Type B pancreatic cell (in vitro differentiated cells): ENCODE measurements around the gene SHROOM3. TPM values are rescaled to one million over a fixed set of nuclear protein-coding genes. Genes with fewer than 3 reads are reported as not detected.

Experiments
- DNase-seq: peaks from one replicate; pipeline ENCODE4 v3.0.0; 2021; ENCODE audit warnings: mixed read lengths; ENCODE audit not compliant: unreplicated experiment; ENCODE audit errors: extremely low spot score
- H3K27ac Mint-ChIP-seq: 2 replicates; pipeline ENCODE4 v1.8.0; 2021; ENCODE audit warnings: mild to moderate bottlenecking, mixed read lengths
- H3K27me3 Mint-ChIP-seq: 2 replicates; pipeline ENCODE4 v1.8.0; 2021; ENCODE audit warnings: mixed read lengths
- H3K36me3 Mint-ChIP-seq: 2 replicates; pipeline ENCODE4 v1.8.0; 2021; ENCODE audit warnings: mixed read lengths
- H3K4me1 Mint-ChIP-seq: one replicate; pipeline ENCODE4 v1.8.0; 2021; ENCODE audit warnings: mixed read lengths; ENCODE audit not compliant: unreplicated experiment
- H3K4me3 Mint-ChIP-seq: 2 replicates; pipeline ENCODE4 v1.8.0; 2021; ENCODE audit warnings: mild to moderate bottlenecking, mixed read lengths
- H3K9me3 Mint-ChIP-seq: 2 replicates; pipeline ENCODE4 v1.8.0; 2021; ENCODE audit warnings: mixed read lengths
- total RNA-seq: library from RNA; stranded (reverse); gene quantifications from 2 replicates; pipeline ENCODE4 v1.2.1, GENCODE V29; 2021; ENCODE audit warnings: low replicate concordance
- TF ChIP-seq, protein P1 (sequence below): fragments of 200-600 bp; sonication (generic); conservative IDR thresholded peaks from 2 replicates; pipeline ENCODE4 v1.5.0; 2021; ENCODE audit warnings: antibody characterized with exemption, mild to moderate bottlenecking

SHROOM3 gene
- total RNA-seq, 1 donor from 2014 or later: 38.6 TPM

DNA sequence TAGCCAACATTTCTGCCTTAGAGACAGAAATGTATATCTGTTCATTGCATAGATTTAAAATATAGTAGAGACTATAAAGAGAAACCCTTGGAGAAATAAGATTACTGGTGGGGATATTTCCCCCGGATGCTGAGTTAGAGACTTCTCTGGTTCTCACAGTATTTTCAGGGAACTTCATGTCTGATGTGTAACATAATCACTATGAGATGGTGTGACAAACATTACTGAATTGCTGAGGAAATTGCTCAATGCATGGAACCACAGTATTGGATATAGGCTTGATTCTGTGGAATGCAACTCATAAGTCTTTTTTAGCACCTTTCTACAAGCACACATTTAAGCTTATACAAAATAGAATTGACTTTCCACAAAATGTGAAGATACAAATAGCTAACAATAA lies 310.2 kb downstream of the SHROOM3 start:
- Mint-ChIP-seq H3K4me1 (peaks cover 37% of the 10 kb centered on the region), H3K27ac (no peak overlapping the region), H3K36me3 (peaks cover 22% of the 10 kb centered on the region), H3K27me3 (no peaks in the 10 kb centered on the region), H3K4me3 (no peak overlapping the region), H3K9me3 (no peaks in the 10 kb centered on the region)
- no peak for DNase-seq
- TF ChIP-seq, protein P1, sequence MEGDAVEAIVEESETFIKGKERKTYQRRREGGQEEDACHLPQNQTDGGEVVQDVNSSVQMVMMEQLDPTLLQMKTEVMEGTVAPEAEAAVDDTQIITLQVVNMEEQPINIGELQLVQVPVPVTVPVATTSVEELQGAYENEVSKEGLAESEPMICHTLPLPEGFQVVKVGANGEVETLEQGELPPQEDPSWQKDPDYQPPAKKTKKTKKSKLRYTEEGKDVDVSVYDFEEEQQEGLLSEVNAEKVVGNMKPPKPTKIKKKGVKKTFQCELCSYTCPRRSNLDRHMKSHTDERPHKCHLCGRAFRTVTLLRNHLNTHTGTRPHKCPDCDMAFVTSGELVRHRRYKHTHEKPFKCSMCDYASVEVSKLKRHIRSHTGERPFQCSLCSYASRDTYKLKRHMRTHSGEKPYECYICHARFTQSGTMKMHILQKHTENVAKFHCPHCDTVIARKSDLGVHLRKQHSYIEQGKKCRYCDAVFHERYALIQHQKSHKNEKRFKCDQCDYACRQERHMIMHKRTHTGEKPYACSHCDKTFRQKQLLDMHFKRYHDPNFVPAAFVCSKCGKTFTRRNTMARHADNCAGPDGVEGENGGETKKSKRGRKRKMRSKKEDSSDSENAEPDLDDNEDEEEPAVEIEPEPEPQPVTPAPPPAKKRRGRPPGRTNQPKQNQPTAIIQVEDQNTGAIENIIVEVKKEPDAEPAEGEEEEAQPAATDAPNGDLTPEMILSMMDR: no peak

DNA sequence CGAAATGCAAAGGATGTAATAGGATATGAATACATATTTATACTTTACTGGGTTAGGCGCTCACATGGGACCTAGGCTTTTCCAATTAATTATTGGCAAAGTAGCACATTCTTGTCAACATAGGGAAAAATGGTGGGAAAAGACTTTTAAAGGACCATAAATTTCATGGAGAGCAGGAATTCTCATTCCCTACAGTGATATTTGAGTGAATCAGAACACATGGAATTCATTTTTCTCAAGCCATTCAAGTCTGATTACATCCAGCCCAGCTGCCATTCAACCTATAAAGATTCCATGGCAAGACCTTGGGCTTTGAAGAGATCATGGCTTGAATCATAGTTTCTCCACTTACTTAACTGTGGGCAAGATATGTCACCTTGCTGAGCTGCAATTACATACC lies 312.5 kb downstream of the SHROOM3 start:
- Mint-ChIP-seq H3K4me1 (peaks cover 37% of the 10 kb centered on the region), H3K4me3 (no peak overlapping the region), H3K36me3 (peaks cover 21% of the 10 kb centered on the region), H3K27ac (no peak overlapping the region), H3K27me3 (no peaks in the 10 kb centered on the region), H3K9me3 (peaks cover 8% of the 10 kb centered on the region)
- no peak for DNase-seq
- TF ChIP-seq, protein P1: no peak

DNA sequence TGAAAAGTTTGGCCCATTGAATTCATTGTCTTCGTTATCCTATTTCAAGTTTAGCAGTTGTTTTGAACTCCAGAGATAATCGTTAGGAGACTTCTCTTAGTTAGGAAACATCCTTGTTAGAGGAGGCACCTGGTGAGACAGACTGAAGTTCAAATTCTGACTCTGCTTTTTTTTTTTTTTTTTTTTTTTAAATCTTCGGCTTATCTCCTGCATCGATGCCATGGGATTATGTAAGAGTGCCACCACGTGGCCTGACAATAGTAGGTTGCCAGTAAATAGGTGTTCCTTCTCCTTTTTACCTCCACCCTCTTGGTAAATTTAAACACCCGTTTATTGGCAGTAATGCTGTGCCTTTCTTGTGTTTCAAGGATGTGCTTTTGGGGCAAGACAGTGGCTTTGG lies 313.6 kb downstream of the SHROOM3 start:
- peaks cover 8% of the 10 kb centered on the region for H3K9me3 Mint-ChIP-seq
- H3K4me1 Mint-ChIP-seq: peaks cover 37% of the 10 kb centered on the region
- H3K36me3 Mint-ChIP-seq: peaks cover 15% of the 10 kb centered on the region
- no peak overlapping the region for H3K27ac Mint-ChIP-seq
- no peaks in the 10 kb centered on the region for H3K27me3 Mint-ChIP-seq
- no peak for DNase-seq
- H3K4me3 Mint-ChIP-seq: no peak overlapping the region
- TF ChIP-seq, protein P1: peak; percentile 64

DNA sequence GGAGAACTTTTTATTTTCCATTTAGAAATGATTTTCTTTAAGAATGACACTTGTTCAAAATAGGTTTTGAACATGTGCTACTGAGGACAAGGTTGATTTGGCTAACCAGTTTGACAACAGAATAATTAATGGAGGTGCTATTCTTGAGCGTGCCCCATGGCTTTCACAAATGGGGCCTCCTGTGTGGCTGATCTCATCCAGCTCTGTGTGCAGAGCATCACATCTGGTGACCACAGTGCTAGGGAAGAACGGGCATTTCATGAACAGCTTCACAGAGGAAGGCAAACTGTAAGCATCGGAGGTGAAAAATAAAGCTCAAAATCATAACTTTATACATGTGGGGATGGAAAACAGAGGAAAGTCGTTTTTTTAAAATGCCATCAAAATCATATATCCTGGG lies 314.3 kb downstream of the SHROOM3 start:
- no peaks in the 10 kb centered on the region for H3K27me3 Mint-ChIP-seq
- no peak for DNase-seq
- peaks cover 39% of the 10 kb centered on the region for H3K4me1 Mint-ChIP-seq
- H3K4me3 Mint-ChIP-seq: no peak overlapping the region
- H3K9me3 Mint-ChIP-seq: peaks cover 8% of the 10 kb centered on the region
- no peak overlapping the region for H3K27ac Mint-ChIP-seq
- TF ChIP-seq, protein P1: no peak
- peaks cover 15% of the 10 kb centered on the region for H3K36me3 Mint-ChIP-seq

DNA sequence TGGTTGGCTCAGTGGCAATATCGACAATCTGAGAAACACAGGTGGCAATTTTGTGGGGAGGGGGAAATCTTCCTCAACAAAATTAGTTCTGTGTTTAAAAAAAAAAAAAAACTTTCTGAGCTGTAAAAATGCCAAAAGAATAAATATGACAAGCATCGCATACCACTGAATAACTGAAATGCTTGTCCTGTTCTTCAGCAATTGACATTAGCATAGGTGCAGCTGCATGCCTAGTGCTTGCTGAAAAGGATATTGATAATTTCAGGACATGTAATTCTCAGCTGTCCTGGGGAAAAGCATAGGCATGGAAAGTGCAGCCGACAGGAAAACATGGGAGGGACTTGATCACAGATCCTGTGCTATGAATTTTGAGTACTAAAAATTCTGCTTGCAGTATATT lies 315.7 kb downstream of the SHROOM3 start:
- Mint-ChIP-seq H3K27ac (no peak overlapping the region), H3K9me3 (peaks cover 8% of the 10 kb centered on the region), H3K36me3 (peaks cover 15% of the 10 kb centered on the region), H3K4me3 (no peak overlapping the region), H3K4me1 (peaks cover 39% of the 10 kb centered on the region), H3K27me3 (no peaks in the 10 kb centered on the region)
- TF ChIP-seq, protein P1: no peak
- no peak for DNase-seq
